Measurements from ENCODE around the gene AHSA1.

DNA sequence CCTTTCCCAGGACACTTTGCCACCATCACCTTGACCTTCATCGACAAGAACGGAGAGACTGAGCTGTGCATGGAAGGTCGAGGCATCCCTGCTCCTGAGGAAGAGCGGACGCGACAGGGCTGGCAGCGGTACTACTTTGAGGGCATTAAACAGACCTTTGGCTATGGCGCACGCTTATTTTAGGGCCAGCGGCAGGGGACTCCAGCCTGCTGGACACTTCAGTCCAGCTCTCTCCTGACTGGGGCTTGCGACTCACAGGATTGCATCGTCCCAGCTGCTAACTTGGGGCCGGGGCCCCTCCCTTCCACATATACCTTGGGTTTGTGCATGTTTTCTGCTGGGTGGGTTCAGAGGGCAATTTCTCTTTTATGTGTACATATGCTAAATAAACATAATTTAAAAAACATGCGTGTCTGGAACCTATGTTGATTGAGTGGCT is 11.2 kb downstream of the AHSA1 start:
- TF ChIP-seq SUZ12 (IDR thresholded peaks at IDR 0.05), result no peak
- no peak for TF ChIP-seq FOXA1 (IDR thresholded peaks at IDR 0.05)
- no peak for TF ChIP-seq FOXM1 (IDR thresholded peaks at IDR 0.05; ENCODE audit: borderline replicate concordance)
- TF ChIP-seq TARDBP (IDR thresholded peaks at IDR 0.05), result no peak
- TF ChIP-seq FOXK2 (IDR thresholded peaks at IDR 0.05), result no peak
- no peak for TF ChIP-seq BHLHE40 (IDR thresholded peaks at IDR 0.05; ENCODE audit: borderline replicate concordance)
- TF ChIP-seq SP1 (IDR thresholded peaks at IDR 0.05), result no peak
- TF ChIP-seq, protein P1, sequence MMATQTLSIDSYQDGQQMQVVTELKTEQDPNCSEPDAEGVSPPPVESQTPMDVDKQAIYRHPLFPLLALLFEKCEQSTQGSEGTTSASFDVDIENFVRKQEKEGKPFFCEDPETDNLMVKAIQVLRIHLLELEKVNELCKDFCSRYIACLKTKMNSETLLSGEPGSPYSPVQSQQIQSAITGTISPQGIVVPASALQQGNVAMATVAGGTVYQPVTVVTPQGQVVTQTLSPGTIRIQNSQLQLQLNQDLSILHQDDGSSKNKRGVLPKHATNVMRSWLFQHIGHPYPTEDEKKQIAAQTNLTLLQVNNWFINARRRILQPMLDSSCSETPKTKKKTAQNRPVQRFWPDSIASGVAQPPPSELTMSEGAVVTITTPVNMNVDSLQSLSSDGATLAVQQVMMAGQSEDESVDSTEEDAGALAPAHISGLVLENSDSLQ (IDR thresholded peaks at IDR 0.05), result no peak
- TF ChIP-seq CTBP1 (IDR thresholded peaks at IDR 0.05; ENCODE audit: borderline replicate concordance), result no peak
- no peak for TF ChIP-seq HDGF (IDR thresholded peaks at IDR 0.05; ENCODE audit: borderline replicate concordance)
- no peak for TF ChIP-seq ARNT (IDR thresholded peaks at IDR 0.05)
- no peak for TF ChIP-seq LEF1 (IDR thresholded peaks at IDR 0.05; ENCODE audit: borderline replicate concordance)
